ENCODE measurements around the gene PLCL2. TPM values are rescaled to one million over a fixed set of nuclear protein-coding genes. Genes with fewer than 3 reads are reported as not detected.

PLCL2 gene
- total and polyA plus RNA-seq, 2 experiments from 2014 or later = 1.6 to 9.7 TPM

GRCh38 chr3:16917980-16918682, 33.4 kb downstream of the PLCL2 start (continued):
- no peak for TF ChIP-seq REST (IDR thresholded peaks at IDR 0.05; ENCODE audit: unreplicated experiment)
- no peak for TF ChIP-seq JUNB (IDR thresholded peaks at IDR 0.05; ENCODE audit: unreplicated experiment)

GRCh38 chr3:16918683-16919025, 33.9 kb downstream of the PLCL2 start:
- no peak overlapping the region for H3K27ac ChIP-seq (ENCODE audit: low read depth)
- ATAC-seq (no peak), DNase-seq (ENCODE audit: low spot score) (no peak)
- TF ChIP-seq POLR2AphosphoS5 (IDR thresholded peaks at IDR 0.05; ENCODE audit: low read depth) (no peak), CTCF (conservative IDR thresholded peaks at IDR 0.05; ENCODE audit: low read depth in 2 of 2) (no peak), ZNF462 (CRISPR knock-in tag; IDR thresholded peaks at IDR 0.05) (no peak), ZNF114 (CRISPR knock-in tag; IDR thresholded peaks at IDR 0.05) (no peak)
- H3K27me3 ChIP-seq (ENCODE audit: insufficient read depth) = no peaks in the 10 kb centered on the region
- no peaks in the 10 kb centered on the region for H3K36me3 ChIP-seq (ENCODE audit: insufficient read depth)
- Mint-ChIP-seq H3K27me3 (ENCODE audit: insufficient read depth, low read depth, poor library complexity) (peaks cover 2% of the 10 kb centered on the region), H3K27ac (no peak overlapping the region), H3K36me3 (ENCODE audit: low read depth) (no peaks in the 10 kb centered on the region; the same call in 2 of the 3 replicates), H3K9me3 (0 out of 3 replicates have a peak, but pooled peaks cover under 1% of the 10 kb centered on the region), H3K4me1 (peaks cover 37% of the 10 kb centered on the region), H3K4me3 (no peak overlapping the region)
- no peak overlapping the region for H2AFZ ChIP-seq
- H3K79me2 ChIP-seq (replicated peaks; ENCODE audit: insufficient read depth) = peaks cover 11% of the 10 kb centered on the region; the same call in 1 of the 2 replicates
- H4K20me1 ChIP-seq (replicated peaks; ENCODE audit: insufficient read depth) = no peaks in the 10 kb centered on the region
- no peaks in the 10 kb centered on the region for H3F3A ChIP-seq (replicated peaks; ENCODE audit: low read depth)
- H3K9me2 ChIP-seq (ENCODE audit: insufficient read depth) = no peaks in the 10 kb centered on the region
- no peak overlapping the region for H3K4me2 ChIP-seq
- H3K4me3 ChIP-seq = no peak overlapping the region
- H3K4me1 ChIP-seq (ENCODE audit: insufficient read depth) = peaks cover 35% of the 10 kb centered on the region

All from GM23338 (cell line).